DMS79 (cell line): ENCODE data around the gene ACAP3.
A peak's percentile ranks its signal among the peaks of the same experiment; 100 is the strongest.

Experiments
- DNase-seq: peaks from one replicate; lab custom pipeline; 2025; lab: John Stamatoyannopoulos, UW

The ACAP3 gene

GRCh38 chr1:1300352-1300739 is 7.4 kb downstream of the ACAP3 start:
- no peak for DNase-seq

GRCh38 chr1:1299686-1300351 is 7.9 kb downstream of the ACAP3 start:
- DNase-seq: no peak

GRCh38 chr1:1298861-1299685 is 8.7 kb downstream of the ACAP3 start:
- no peak for DNase-seq

- no peak for DNase-seq
Measured at GRCh38 chr1:1297802-1298424, 9.8 kb downstream of the ACAP3 start.

- DNase-seq: no peak
Measured at GRCh38 chr1:1296070-1297061, 11.4 kb downstream of the ACAP3 start.

- no peak for DNase-seq
Measured at GRCh38 chr1:1295154-1295923, 12.4 kb downstream of the ACAP3 start.

GRCh38 chr1:1294250-1294890 is 13.4 kb downstream of the ACAP3 start:
- DNase-seq: no peak

- DNase-seq: no peak
Measured at GRCh38 chr1:1293263-1294249, 14.2 kb downstream of the ACAP3 start.

- DNase-seq: no peak
Measured at GRCh38 chr1:1292851-1293250, 14.9 kb downstream of the ACAP3 start.

GRCh38 chr1:1292442-1292779 is 15.3 kb downstream of the ACAP3 start:
- no peak for DNase-seq

GRCh38 chr1:1291548-1292441 is 15.9 kb downstream of the ACAP3 start:
- DNase-seq: peak; percentile 87

GRCh38 chr1:1291023-1291528 is 16.7 kb downstream of the ACAP3 start:
- DNase-seq: peak; percentile 40

- peak; percentile 5 for DNase-seq
Measured at GRCh38 chr1:1290238-1290731, 17.4 kb downstream of the ACAP3 start.

GRCh38 chr1:1287288-1288110 is 20.2 kb downstream of the ACAP3 start:
- no peak for DNase-seq

- DNase-seq: no peak
Measured at GRCh38 chr1:1286313-1287261, 21.1 kb downstream of the ACAP3 start.
